ENCODE measurements around the gene FAM120A.

- TF ChIP-seq CTCF (conservative IDR thresholded peaks at IDR 0.05; ENCODE audit: low read length) (no peak), EZH2phosphoT487 (IDR thresholded peaks at IDR 0.05; ENCODE audit: borderline replicate concordance) (no peak)
These were observed 12.3 kb downstream of the FAM120A start for GRCh38 chr9:93463638-93464248.
